ENCODE data around the gene SRRM3. TPM values are rescaled to one million over a fixed set of nuclear protein-coding genes. Genes with fewer than 3 reads are reported as not detected.
"Not testable (repeated sequence)": the region's sequence is repeated elsewhere in the genome, so short reads cannot be mapped to it uniquely, and the experiment has no call there.

SRRM3 gene
- total RNA-seq, 2 experiments from 2014 or later: not detected

GRCh38 chr7:76223286-76223972 lies 21.7 kb downstream of the SRRM3 start:
- ChIA-PET POLR2A (no interaction called here), CTCF (no interaction called here)

- ChIA-PET POLR2A (no interaction called here), CTCF (no interaction called here)
These were observed 23.0 kb downstream of the SRRM3 start for GRCh38 chr7:76224695-76225094.

GRCh38 chr7:76225379-76225778 lies 23.7 kb downstream of the SRRM3 start:
- ChIA-PET CTCF (no interaction called here), POLR2A (no interaction called here)

GRCh38 chr7:76225951-76226350 lies 24.3 kb downstream of the SRRM3 start:
- ChIA-PET CTCF (no interaction called here), POLR2A (no interaction called here)

- POLR2A ChIA-PET: not testable (repeated sequence)
- CTCF ChIA-PET: interaction anchor here (1.4 kb wide), 1 partner anchor 48 kb away, joined by 3 read pairs; no protein-coding TSS in a partner anchor
These were observed 25.3 kb downstream of the SRRM3 start for GRCh38 chr7:76226878-76227423.

GRCh38 chr7:76230214-76230613 lies 28.5 kb downstream of the SRRM3 start:
- POLR2A ChIA-PET: interaction anchor here (0.7 kb wide), 1 partner anchor 25 kb away, joined by 3 read pairs; no protein-coding TSS in a partner anchor
- CTCF ChIA-PET: no interaction called here

GRCh38 chr7:76231071-76231470 lies 29.4 kb downstream of the SRRM3 start:
- ChIA-PET POLR2A (no interaction called here), CTCF (no interaction called here)

GRCh38 chr7:76231583-76231982 lies 29.9 kb downstream of the SRRM3 start:
- ChIA-PET POLR2A (no interaction called here), CTCF (no interaction called here)

- ChIA-PET CTCF (no interaction called here), POLR2A (no interaction called here)
These were observed 31.0 kb downstream of the SRRM3 start for GRCh38 chr7:76232698-76233097.

- POLR2A ChIA-PET: no interaction called here
- CTCF ChIA-PET: no interaction called here
These were observed 32.0 kb downstream of the SRRM3 start for GRCh38 chr7:76233538-76234281.

GRCh38 chr7:76234282-76234584 lies 32.5 kb downstream of the SRRM3 start:
- POLR2A ChIA-PET: no interaction called here
- CTCF ChIA-PET: interaction anchor here (1.0 kb wide), 1 partner anchor 56 kb away, joined by 3 read pairs; no protein-coding TSS in a partner anchor

- POLR2A ChIA-PET: interaction anchor here (0.7 kb wide), 1 partner anchor 60 kb away, joined by 3 read pairs; no protein-coding TSS in a partner anchor
- CTCF ChIA-PET: interaction anchor here (0.6 to 1.0 kb wide), 3 partner anchors 35 to 74 kb away, joined by 3 read pairs; no protein-coding TSS in a partner anchor
These were observed 33.3 kb downstream of the SRRM3 start for GRCh38 chr7:76234931-76235441.

GRCh38 chr7:76236224-76236623 lies 34.5 kb downstream of the SRRM3 start:
- ChIA-PET CTCF (interaction anchor here (1.0 kb wide), 1 partner anchor 39 kb away, joined by 3 read pairs; no protein-coding TSS in a partner anchor), POLR2A (no interaction called here)

- CTCF ChIA-PET: no interaction called here
- POLR2A ChIA-PET: no interaction called here
These were observed 36.6 kb downstream of the SRRM3 start for GRCh38 chr7:76238326-76238725.

GRCh38 chr7:76241141-76241540 lies 39.4 kb downstream of the SRRM3 start:
- ChIA-PET POLR2A (no interaction called here), CTCF (interaction anchor here (0.5 kb wide), 1 partner anchor 1208 kb away, joined by 3 read pairs; no protein-coding TSS in a partner anchor)

- POLR2A ChIA-PET, CTCF ChIA-PET: not testable (repeated sequence)
These were observed 40.9 kb downstream of the SRRM3 start for GRCh38 chr7:76242517-76243063.

- POLR2A ChIA-PET: no interaction called here
- CTCF ChIA-PET: no interaction called here
These were observed 43.2 kb downstream of the SRRM3 start for GRCh38 chr7:76244781-76245391.

GRCh38 chr7:76246804-76247389 lies 45.2 kb downstream of the SRRM3 start:
- POLR2A ChIA-PET: no interaction called here

GRCh38 chr7:76247938-76248337 lies 46.2 kb downstream of the SRRM3 start:
- CTCF ChIA-PET: no interaction called here
- POLR2A ChIA-PET: no interaction called here

More at GRCh38 chr7:76246804-76247389, 45.2 kb downstream of the SRRM3 start:
- CTCF ChIA-PET: interaction anchor here (0.9 kb wide), 1 partner anchor 68 kb away, joined by 3 read pairs; no protein-coding TSS in a partner anchor

- ChIA-PET POLR2A (no interaction called here), CTCF (interaction anchor here (1.2 kb wide), 1 partner anchor 11 kb away, joined by 3 read pairs; no protein-coding TSS in a partner anchor)
These were observed 50.3 kb downstream of the SRRM3 start for GRCh38 chr7:76252021-76252420.
